HG02623 (cell line): ENCODE results near the gene ELAVL3.
"Not testable (repeated sequence)": the region's sequence is repeated elsewhere in the genome, so short reads cannot be mapped to it uniquely, and the experiment has no call there.

Experiments used
- ATAC-seq: cut with Tn5 transposase; IDR thresholded peaks from one replicate; pipeline ENCODE4 v1.9.1; 2021; ENCODE audit warnings: moderate library complexity; ENCODE audit not compliant: unreplicated experiment

The ELAVL3 gene

GRCh38 chr19:11445141-11445540 is 35.7 kb downstream of the ELAVL3 start:
- no peak for ATAC-seq

- ATAC-seq = no peak
Measured at GRCh38 chr19:11444059-11444458, 36.8 kb downstream of the ELAVL3 start.

- ATAC-seq = no peak
Measured at GRCh38 chr19:11437955-11438354, 42.9 kb downstream of the ELAVL3 start.

GRCh38 chr19:11435833-11436313 is 45.0 kb downstream of the ELAVL3 start:
- no peak for ATAC-seq

GRCh38 chr19:11435057-11435832 is 45.6 kb downstream of the ELAVL3 start, which contains the start of the genes ODAD3 and PRKCSH:
Gene ODAD3, minus strand, starts transcription at chr19:11435121. Its CDS starts 105 bp downstream, at chr19:11435016.
Gene PRKCSH, plus strand, starts transcription at chr19:11435635. Its CDS starts 483 bp downstream, at chr19:11436118.
- ATAC-seq = peak; percentile 83

GRCh38 chr19:11434703-11435056 is 46.2 kb downstream of the ELAVL3 start:
- peak; percentile 1 for ATAC-seq

GRCh38 chr19:11433526-11433925 is 47.3 kb downstream of the ELAVL3 start:
- not testable (repeated sequence) for ATAC-seq

GRCh38 chr19:11426656-11427055 is 54.2 kb downstream of the ELAVL3 start:
- no peak for ATAC-seq

- no peak for ATAC-seq
Measured at GRCh38 chr19:11425719-11426457, 55.0 kb downstream of the ELAVL3 start.

GRCh38 chr19:11423791-11424181 is 57.1 kb downstream of the ELAVL3 start:
- ATAC-seq = no peak

GRCh38 chr19:11423164-11423790 is 57.6 kb downstream of the ELAVL3 start:
- no peak for ATAC-seq

- ATAC-seq = no peak
Measured at GRCh38 chr19:11422163-11423065, 58.4 kb downstream of the ELAVL3 start.

- ATAC-seq = no peak
Measured at GRCh38 chr19:11421371-11422098, 59.3 kb downstream of the ELAVL3 start.

GRCh38 chr19:11420429-11421370 is 60.1 kb downstream of the ELAVL3 start:
- ATAC-seq = no peak

GRCh38 chr19:11418549-11419506 is 62.0 kb downstream of the ELAVL3 start, which contains the start of gene RGL3:
Gene RGL3, minus strand, starts transcription at chr19:11419314. Its CDS starts 36 bp downstream, at chr19:11419278.
- ATAC-seq = no peak

GRCh38 chr19:11418094-11418548 is 62.7 kb downstream of the ELAVL3 start:
- ATAC-seq = no peak

GRCh38 chr19:11416346-11417052 is 64.3 kb downstream of the ELAVL3 start:
- no peak for ATAC-seq
